WTC11 (cell line): ENCODE results near the gene TRIML2. TPM values are rescaled to one million over a fixed set of nuclear protein-coding genes. Genes with fewer than 3 reads are reported as not detected.

Experiments
- ATAC-seq: fragments of 200-7000 bp; cut with Tn5 transposase; 2 replicates; pipeline ENCODE4 v1.10.0; 2021; ENCODE audit warnings: mild to moderate bottlenecking, moderate library complexity
- CTCF ChIA-PET: fragments of 300-600 bp; sonication (Branson Sonifier 250); formaldehyde crosslinking; loops from one replicate; lab custom pipeline; 2021; ENCODE audit warnings: antibody characterized with exemption; lab: Charles Lee
- POLR2A ChIA-PET: fragments of 350-600 bp; sonication (Branson Sonifier 250); formaldehyde crosslinking; loops from one replicate; lab custom pipeline; 2021; ENCODE audit warnings: antibody characterized with exemption; lab: Charles Lee
- DNase-seq: peaks from one replicate; pipeline ENCODE4 v3.0.0; 2021; ENCODE audit warnings: low spot score
- H3K27ac Mint-ChIP-seq: 2 replicates; pipeline ENCODE4 v1.8.0; 2021; ENCODE audit warnings: mixed read lengths
- H3K27me3 Mint-ChIP-seq: 2 replicates; pipeline ENCODE4 v1.8.0; 2021; ENCODE audit warnings: low read depth, mild to moderate bottlenecking, moderate library complexity, mixed read lengths
- H3K36me3 Mint-ChIP-seq: 2 replicates; pipeline ENCODE4 v1.8.0; 2021; ENCODE audit warnings: mixed read lengths
- H3K4me1 Mint-ChIP-seq: 2 replicates; pipeline ENCODE4 v1.8.0; 2022; ENCODE audit warnings: mixed read lengths
- H3K4me3 Mint-ChIP-seq: 2 replicates; pipeline ENCODE4 v1.8.0; 2021; ENCODE audit warnings: mild to moderate bottlenecking, moderate library complexity, mixed read lengths
- H3K9me3 Mint-ChIP-seq: 2 replicates; pipeline ENCODE4 v1.8.0; 2021; ENCODE audit warnings: mixed read lengths
- AR ChIP-seq: fragments of 250-450 bp; sonication (Bioruptor Pico); IDR thresholded peaks from 2 replicates; pipeline ENCODE4 v1.9.0; 2021; ENCODE audit warnings: mild to moderate bottlenecking
- ATF1 ChIP-seq: sonication (generic); formaldehyde crosslinking; IDR thresholded peaks from 2 replicates; pipeline ENCODE4 v1.8.1; 2023; ENCODE audit warnings: mild to moderate bottlenecking, moderate library complexity, missing genetic modification reagents
- CBFB ChIP-seq: sonication (generic); formaldehyde crosslinking; IDR thresholded peaks from 2 replicates; pipeline ENCODE4 v1.8.1; 2022; ENCODE audit warnings: mild to moderate bottlenecking, low read depth, missing genetic modification reagents
- CREB1 ChIP-seq: sonication (generic); formaldehyde crosslinking; IDR thresholded peaks from 2 replicates; pipeline ENCODE4 v1.8.0; 2023; ENCODE audit warnings: mild to moderate bottlenecking, missing genetic modification reagents
- CTCF ChIP-seq: fragments of 200-600 bp; IDR thresholded peaks from 2 replicates; pipeline ENCODE4 v1.8.0; 2022; ENCODE audit warnings: antibody characterized with exemption
- FOXJ3 ChIP-seq: sonication (generic); formaldehyde crosslinking; IDR thresholded peaks from 2 replicates; pipeline ENCODE4 v1.9.0; 2021; ENCODE audit warnings: missing genetic modification reagents, mild to moderate bottlenecking, borderline replicate concordance
- FOXK1 ChIP-seq: sonication (generic); formaldehyde crosslinking; IDR thresholded peaks from 2 replicates; pipeline ENCODE4 v1.8.0; 2022; ENCODE audit warnings: mild to moderate bottlenecking, moderate library complexity, missing genetic modification reagents
- IRF1 ChIP-seq: sonication (generic); formaldehyde crosslinking; IDR thresholded peaks from 2 replicates; pipeline ENCODE4 v1.8.0; 2023; ENCODE audit warnings: missing genetic modification reagents
- JAZF1 ChIP-seq: fragments of 250-450 bp; sonication (Bioruptor Pico); IDR thresholded peaks from 2 replicates; pipeline ENCODE4 v1.9.0; 2021; ENCODE audit warnings: moderate library complexity, mild to moderate bottlenecking, inconsistent platforms
- JUN ChIP-seq: sonication (generic); formaldehyde crosslinking; IDR thresholded peaks from 2 replicates; pipeline ENCODE4 v1.8.0; 2023; ENCODE audit warnings: mild to moderate bottlenecking, missing genetic modification reagents
- NFATC4 ChIP-seq: fragments of 250-450 bp; sonication (Bioruptor Pico); IDR thresholded peaks from 2 replicates; pipeline ENCODE4 v1.9.0; 2021; ENCODE audit warnings: mild to moderate bottlenecking
- ZBTB21 ChIP-seq: sonication (generic); formaldehyde crosslinking; IDR thresholded peaks from 2 replicates; pipeline ENCODE4 v1.8.1; 2023; ENCODE audit warnings: mild to moderate bottlenecking, missing genetic modification reagents, borderline replicate concordance
- ZBTB43 ChIP-seq: sonication (generic); formaldehyde crosslinking; IDR thresholded peaks from 2 replicates; pipeline ENCODE4 v1.8.1; 2023; ENCODE audit warnings: mild to moderate bottlenecking, missing genetic modification reagents
- ZNF138 ChIP-seq: sonication (generic); formaldehyde crosslinking; conservative IDR thresholded peaks from 2 replicates; pipeline ENCODE4 v1.8.1; 2022; ENCODE audit warnings: mild to moderate bottlenecking, moderate library complexity, missing genetic modification reagents
- ZNF317 ChIP-seq: sonication (generic); formaldehyde crosslinking; IDR thresholded peaks from 2 replicates; pipeline ENCODE4 v1.8.1; 2023; ENCODE audit warnings: low read depth, mild to moderate bottlenecking, moderate library complexity, missing genetic modification reagents, borderline replicate concordance
- ZNF396 ChIP-seq: fragments of 250-450 bp; sonication (Bioruptor Pico); IDR thresholded peaks from 2 replicates; pipeline ENCODE4 v1.8.0; 2021; ENCODE audit warnings: mild to moderate bottlenecking, moderate library complexity, borderline replicate concordance
- total RNA-seq: library from RNA; stranded (reverse); gene quantifications from 3 replicates; pipeline ENCODE4 v1.2.3, GENCODE V29; 2021
- TF ChIP-seq, protein P1 (sequence below): sonication (generic); formaldehyde crosslinking; IDR thresholded peaks from 2 replicates; pipeline ENCODE4 v1.8.1; 2022; ENCODE audit warnings: mild to moderate bottlenecking, moderate library complexity, missing genetic modification reagents
- TF ChIP-seq, protein P2 (sequence below): fragments of 250-450 bp; sonication (Bioruptor Pico); IDR thresholded peaks from 2 replicates; pipeline ENCODE4 v1.8.0; 2021; ENCODE audit warnings: mild to moderate bottlenecking
- TF ChIP-seq, protein P3 (sequence below): fragments of 250-450 bp; sonication (Bioruptor Pico); conservative IDR thresholded peaks from 2 replicates; pipeline ENCODE4 v1.9.0; 2021; ENCODE audit warnings: mild to moderate bottlenecking

Gene TRIML2
- total RNA-seq, 1 experiment from 2014 or later: 115 TPM

DNA sequence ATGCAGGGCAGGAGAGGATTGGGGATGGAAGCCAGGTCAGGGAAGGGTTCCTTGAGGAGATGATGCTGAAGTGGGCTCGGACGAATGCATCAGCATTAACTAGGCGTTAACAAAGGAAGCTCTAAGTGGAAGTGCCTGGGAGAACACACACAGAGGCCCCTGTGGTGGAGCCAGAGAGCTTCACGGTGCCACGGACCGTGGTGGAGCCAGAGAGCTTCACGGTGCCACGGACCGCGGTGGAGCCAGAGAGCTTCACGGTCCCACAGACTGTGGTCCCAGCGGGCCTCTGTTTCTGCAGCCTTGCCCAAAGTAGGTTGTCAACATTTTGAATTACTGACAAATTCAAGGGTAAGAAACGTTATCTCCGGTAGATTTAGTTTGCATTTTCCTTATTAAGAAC, 48.3 kb downstream of the TRIML2 start (continued):
- TF ChIP-seq, protein P1, sequence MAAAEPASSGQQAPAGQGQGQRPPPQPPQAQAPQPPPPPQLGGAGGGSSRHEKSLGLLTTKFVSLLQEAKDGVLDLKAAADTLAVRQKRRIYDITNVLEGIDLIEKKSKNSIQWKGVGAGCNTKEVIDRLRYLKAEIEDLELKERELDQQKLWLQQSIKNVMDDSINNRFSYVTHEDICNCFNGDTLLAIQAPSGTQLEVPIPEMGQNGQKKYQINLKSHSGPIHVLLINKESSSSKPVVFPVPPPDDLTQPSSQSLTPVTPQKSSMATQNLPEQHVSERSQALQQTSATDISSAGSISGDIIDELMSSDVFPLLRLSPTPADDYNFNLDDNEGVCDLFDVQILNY: no peak
- TF ChIP-seq ZNF317 (CRISPR knock-in tag) (no peak), ZNF396 (CRISPR knock-in tag) (no peak), AR (CRISPR knock-in tag) (no peak), NFATC4 (CRISPR knock-in tag) (no peak)

DNA sequence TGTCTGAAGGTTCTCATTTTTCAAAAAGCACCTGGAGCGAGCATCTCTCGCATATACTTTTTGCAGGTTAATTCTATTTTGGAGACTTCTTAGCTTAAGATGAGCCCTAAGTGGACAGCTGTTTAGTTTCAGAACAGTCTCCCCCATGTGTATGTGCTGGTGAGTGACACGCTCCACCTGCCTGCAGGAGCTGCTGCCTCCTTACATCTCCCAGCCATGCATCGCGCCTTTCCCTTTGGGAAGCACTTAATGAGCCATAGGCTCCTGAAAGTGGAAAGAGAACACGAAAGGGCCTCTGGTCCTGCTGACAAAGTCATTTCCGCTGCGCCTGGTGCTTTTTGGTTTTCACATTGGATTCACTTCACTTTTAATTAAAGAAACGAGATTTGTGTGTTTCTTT, 56.1 kb downstream of the TRIML2 start:
- H3K9me3 Mint-ChIP-seq: no peaks in the 10 kb centered on the region
- H3K27me3 Mint-ChIP-seq: no peaks in the 10 kb centered on the region
- TF ChIP-seq, protein P2, sequence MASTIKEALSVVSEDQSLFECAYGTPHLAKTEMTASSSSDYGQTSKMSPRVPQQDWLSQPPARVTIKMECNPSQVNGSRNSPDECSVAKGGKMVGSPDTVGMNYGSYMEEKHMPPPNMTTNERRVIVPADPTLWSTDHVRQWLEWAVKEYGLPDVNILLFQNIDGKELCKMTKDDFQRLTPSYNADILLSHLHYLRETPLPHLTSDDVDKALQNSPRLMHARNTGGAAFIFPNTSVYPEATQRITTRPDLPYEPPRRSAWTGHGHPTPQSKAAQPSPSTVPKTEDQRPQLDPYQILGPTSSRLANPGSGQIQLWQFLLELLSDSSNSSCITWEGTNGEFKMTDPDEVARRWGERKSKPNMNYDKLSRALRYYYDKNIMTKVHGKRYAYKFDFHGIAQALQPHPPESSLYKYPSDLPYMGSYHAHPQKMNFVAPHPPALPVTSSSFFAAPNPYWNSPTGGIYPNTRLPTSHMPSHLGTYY (CRISPR knock-in tag): no peak
- TF ChIP-seq CTCF: no peak
- TF ChIP-seq JAZF1 (CRISPR knock-in tag): no peak
- TF ChIP-seq ATF1: no peak
- TF ChIP-seq ZBTB21: no peak
- TF ChIP-seq ZNF317 (CRISPR knock-in tag): no peak
- no peak for TF ChIP-seq FOXK1 (CRISPR knock-in tag)
- TF ChIP-seq, all 79 proteins: peak for 0
- Mint-ChIP-seq H3K4me1 (peaks cover 28% of the 10 kb centered on the region), H3K4me3 (no peak overlapping the region), H3K27ac (no peak overlapping the region; the same call in 1 of the 2 replicates), H3K36me3 (no peaks in the 10 kb centered on the region)
- ChIA-PET POLR2A (no interaction called here), CTCF (interaction anchor here (1.4 kb wide), 1 partner anchor 21 kb away, joined by 4 read pairs; no protein-coding TSS in a partner anchor)
- ATAC-seq (peak; percentile 77), DNase-seq (peak; percentile 18)

- DNase-seq (no peak), ATAC-seq (no peak)
- CTCF ChIA-PET: no interaction called here
- no peak overlapping the region for H3K4me3 Mint-ChIP-seq
- H3K27me3 Mint-ChIP-seq: no peaks in the 10 kb centered on the region
- no peak overlapping the region for H3K27ac Mint-ChIP-seq
- H3K4me1 Mint-ChIP-seq: peaks cover 27% of the 10 kb centered on the region
- H3K36me3 Mint-ChIP-seq: no peaks in the 10 kb centered on the region
- H3K9me3 Mint-ChIP-seq: no peaks in the 10 kb centered on the region
- POLR2A ChIA-PET: no interaction called here
- no peak for TF ChIP-seq NFATC4 (CRISPR knock-in tag)
- TF ChIP-seq ZNF138 (CRISPR knock-in tag): no peak
- no peak for TF ChIP-seq FOXJ3 (CRISPR knock-in tag)
- no peak for TF ChIP-seq CREB1 (CRISPR knock-in tag)
- TF ChIP-seq CBFB (CRISPR knock-in tag): no peak
- TF ChIP-seq IRF1 (CRISPR knock-in tag): no peak
- TF ChIP-seq, protein P1: no peak
- TF ChIP-seq, protein P3, sequence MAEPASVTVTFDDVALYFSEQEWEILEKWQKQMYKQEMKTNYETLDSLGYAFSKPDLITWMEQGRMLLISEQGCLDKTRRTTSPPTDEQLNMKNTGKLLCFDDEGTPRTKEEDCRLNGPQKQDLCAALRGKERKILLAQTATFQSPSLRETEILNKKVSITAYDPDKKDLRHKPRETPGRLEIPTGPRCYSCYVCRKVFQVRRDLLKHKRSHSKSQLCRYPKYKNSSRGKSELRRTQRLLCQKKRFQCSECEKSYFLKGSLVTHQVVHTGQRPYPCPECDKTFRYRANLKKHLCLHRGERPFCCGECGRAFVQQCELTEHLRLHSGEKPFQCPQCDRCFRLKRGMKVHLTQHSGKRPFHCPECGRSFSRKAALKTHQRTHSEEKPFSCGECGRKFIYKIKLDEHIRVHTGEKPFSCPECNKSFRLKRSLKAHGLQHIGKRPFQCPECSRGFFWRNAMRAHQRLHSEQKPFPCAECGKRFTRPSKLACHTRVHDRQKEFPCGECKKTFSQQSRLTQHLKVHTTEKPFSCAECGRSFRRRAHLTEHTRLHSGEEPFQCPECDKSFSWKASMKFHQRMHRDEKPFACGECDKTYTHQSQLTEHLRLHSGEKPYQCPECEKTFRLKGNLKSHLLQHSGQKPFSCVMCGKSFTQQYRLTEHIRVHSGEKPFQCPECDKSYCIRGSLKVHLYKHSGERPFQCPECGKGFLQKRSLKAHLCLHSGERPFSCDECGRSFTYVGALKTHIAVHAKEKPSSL (CRISPR knock-in tag): no peak
- no peak for TF ChIP-seq ZBTB43
- no peak for TF ChIP-seq ATF1
- no peak for TF ChIP-seq JUN
Measured at GRCh38 chr4:188046657-188047056, 62.7 kb downstream of the TRIML2 start.
